ENCODE data around the gene RCN1.

The RCN1 gene

GRCh38 chr11:32068134-32068870 lies 22.6 kb upstream of the RCN1 start:
- peak in 1 of 2 experiments; percentile 8 for DNase-seq
- no peak for TF ChIP-seq GATA1 (IDR thresholded peaks at IDR 0.05; ENCODE audit: low read depth, low read length)
- no peak for TF ChIP-seq POLR2A (IDR thresholded peaks at IDR 0.05; ENCODE audit: low read length)

DNA sequence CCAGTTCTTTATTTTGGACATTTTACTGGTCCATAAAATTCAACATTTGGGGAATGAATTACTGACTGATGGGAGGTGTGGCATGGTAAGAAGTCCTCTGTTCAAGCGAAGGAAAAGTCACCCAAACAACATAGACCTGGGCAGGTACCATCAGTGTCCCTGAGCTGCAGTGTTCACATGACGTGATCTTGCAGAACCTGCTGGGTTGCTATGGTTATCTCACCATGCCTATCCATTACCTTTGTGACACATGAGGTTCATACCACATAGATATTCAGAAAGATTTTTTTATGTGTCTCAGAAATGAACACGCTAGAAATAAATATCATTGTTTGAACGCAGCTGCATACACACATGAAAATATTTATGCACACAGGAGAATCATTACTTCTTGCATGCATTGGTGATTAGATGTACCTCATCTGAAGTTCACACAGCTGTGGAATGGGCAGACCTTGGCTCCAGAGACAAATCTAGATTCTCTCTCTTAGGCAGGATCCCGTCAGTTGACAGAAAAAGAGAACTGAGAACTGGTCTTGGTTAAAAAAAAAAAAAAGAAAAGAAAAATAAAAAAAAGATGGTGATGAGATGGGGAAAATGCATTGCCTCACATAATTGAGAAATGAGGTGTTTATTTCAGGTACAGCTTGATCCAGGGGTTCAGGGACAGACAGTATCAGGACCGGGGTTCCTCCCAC lies 21.4 kb upstream of the RCN1 start:
- no peak for DNase-seq
- no peak for TF ChIP-seq GATA1 (IDR thresholded peaks at IDR 0.05; ENCODE audit: low read depth, low read length)
- TF ChIP-seq POLR2A (IDR thresholded peaks at IDR 0.05; ENCODE audit: low read length): no peak

DNA sequence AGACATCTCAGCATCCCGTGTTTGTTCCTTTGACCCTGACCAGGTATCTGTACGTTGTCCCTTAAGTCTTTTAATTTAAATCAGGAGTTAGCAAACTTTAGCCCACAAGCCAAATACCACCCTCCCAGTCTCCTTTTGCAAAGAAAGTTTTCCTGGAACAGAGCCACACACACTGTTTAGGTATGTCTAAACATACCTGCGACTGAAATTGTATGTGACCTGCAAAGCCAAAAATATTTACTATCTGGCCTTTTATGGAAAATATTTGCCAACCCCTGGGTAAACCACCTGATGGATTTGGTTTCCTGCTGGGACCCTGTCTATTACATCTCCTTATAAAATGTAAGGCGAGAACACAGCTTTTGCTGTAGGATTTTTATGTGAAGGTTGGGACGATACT lies 20.2 kb upstream of the RCN1 start:
- no peak for DNase-seq
- TF ChIP-seq POLR2A (IDR thresholded peaks at IDR 0.05; ENCODE audit: low read length) (no peak), GATA1 (IDR thresholded peaks at IDR 0.05; ENCODE audit: low read depth, low read length) (no peak)

GRCh38 chr11:32071811-32072210 lies 19.1 kb upstream of the RCN1 start:
- DNase-seq: no peak

DNA sequence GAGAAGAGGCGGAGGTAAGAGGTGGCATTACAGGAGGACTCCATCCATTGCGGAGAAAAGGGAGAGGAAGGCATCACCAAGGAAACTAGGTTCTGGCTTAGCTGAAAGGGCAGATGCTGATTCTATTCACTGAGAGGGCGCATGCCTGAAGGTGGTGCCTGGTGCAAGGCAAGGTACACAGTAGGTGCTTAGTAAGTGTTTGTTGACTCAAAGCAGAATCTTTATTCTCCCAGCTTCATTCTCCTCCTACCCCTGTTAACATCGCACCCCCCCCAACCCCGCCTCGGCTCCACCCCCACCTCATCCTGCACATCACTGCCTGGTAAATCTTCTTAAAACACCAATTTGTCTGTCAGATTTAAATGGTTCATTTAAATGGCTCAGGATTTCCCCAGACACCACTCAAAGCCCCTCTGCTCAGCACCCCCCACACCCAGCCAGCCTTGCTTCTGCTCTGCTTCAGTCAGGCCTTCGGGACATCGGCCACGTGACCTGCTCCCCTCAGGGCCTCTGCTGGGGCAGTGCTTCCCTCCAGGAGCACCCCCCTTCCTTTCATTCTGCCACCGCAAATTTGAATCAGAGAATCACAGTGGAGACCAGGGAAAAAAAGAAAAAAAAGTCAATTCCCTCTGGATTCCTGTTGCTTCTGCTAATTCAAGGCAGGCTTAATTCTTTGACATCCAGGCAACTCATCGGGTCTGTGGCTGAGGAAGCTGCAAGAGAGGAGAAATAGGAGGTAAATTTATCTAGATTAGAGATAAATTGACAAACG lies 17.8 kb upstream of the RCN1 start:
- DNase-seq: no peak
- no peak for TF ChIP-seq POLR2A (IDR thresholded peaks at IDR 0.05; ENCODE audit: low read length)
- no peak for TF ChIP-seq GATA1 (IDR thresholded peaks at IDR 0.05; ENCODE audit: low read depth, low read length)

More at GRCh38 chr11:32071811-32072210, 19.1 kb upstream of the RCN1 start:
- no peak for TF ChIP-seq GATA1 (IDR thresholded peaks at IDR 0.05; ENCODE audit: low read depth, low read length)
- TF ChIP-seq POLR2A (IDR thresholded peaks at IDR 0.05; ENCODE audit: low read length): no peak

DNA sequence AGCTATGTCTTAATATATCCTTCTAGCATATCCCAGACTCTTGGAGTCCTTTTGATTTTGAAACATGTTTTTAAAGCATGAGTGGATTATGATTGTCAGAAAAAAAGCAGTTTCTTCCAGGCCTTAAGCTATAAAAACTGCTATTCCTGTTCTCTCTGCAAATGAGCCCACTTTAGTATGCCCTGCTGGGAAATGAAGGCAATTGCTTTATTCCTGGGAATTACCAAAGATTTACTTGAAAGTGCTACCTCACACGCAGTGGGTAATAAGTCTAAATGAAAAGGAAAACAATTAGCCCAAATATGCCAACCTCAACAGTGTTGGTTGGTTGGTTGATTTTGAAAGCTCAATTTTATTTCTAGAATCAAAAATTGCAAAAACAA lies 17.2 kb upstream of the RCN1 start:
- TF ChIP-seq GATA1 (IDR thresholded peaks at IDR 0.05; ENCODE audit: low read depth, low read length): no peak
- TF ChIP-seq POLR2A (IDR thresholded peaks at IDR 0.05; ENCODE audit: low read length): no peak
- DNase-seq: no peak

DNA sequence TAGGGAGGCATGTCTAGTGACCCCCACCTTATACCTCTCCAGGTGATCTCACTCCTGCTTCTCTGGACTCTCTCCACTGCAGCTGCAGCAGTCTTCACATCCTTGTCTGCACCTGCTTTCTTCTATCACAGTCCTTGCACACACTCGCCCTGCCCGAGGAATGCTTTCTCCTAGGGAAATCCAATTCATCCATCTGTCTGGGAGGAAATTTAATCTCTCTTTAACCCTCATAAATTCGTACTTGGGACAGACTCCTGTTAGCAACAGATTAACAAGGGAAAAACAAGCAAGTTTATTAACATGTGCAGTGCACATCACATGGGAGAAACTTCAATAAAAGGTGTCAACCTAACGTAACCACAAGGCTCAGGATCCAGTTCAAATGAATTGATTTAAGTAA lies 11.3 kb upstream of the RCN1 start:
- TF ChIP-seq POLR2A (IDR thresholded peaks at IDR 0.05; ENCODE audit: low read length): no peak
- no peak for TF ChIP-seq GATA1 (IDR thresholded peaks at IDR 0.05; ENCODE audit: low read depth, low read length)
- DNase-seq: no peak

DNA sequence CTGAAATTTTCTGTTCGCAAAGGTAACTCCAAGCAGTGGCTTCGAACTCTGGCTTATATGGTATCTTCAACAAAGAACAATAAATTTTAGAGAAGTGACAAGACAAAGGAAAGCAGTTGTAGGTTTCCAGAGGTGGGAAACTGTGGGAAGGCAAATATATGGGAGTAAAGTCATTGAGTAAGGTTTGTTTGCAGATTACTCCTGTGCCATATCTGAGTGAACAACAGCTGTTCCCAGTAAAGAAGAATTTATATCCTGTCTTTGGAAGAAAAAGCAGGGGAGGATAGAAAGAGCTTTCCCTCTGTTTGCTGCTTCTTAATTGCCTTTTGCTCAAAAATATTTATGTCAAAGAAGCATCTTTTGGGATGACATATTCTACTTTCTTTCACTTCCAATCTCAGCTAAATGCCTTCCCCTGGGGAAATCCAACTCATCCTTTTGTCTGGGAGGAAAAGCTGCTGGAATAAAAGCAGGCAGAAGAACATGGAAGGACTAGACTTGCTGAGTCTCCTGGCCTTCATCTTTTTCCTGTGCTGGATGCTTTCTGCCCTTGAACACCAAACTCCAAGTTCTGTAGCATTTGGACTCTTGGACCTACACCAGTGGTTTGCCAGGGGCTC lies 10.4 kb upstream of the RCN1 start:
- no peak for TF ChIP-seq GATA1 (IDR thresholded peaks at IDR 0.05; ENCODE audit: low read depth, low read length)
- TF ChIP-seq POLR2A (IDR thresholded peaks at IDR 0.05; ENCODE audit: low read length): no peak
- no peak for DNase-seq

- peak; percentile 22 to 29 for DNase-seq
- TF ChIP-seq GATA1 (IDR thresholded peaks at IDR 0.05; ENCODE audit: low read depth, low read length) (no peak), POLR2A (IDR thresholded peaks at IDR 0.05; ENCODE audit: low read length) (no peak)
Measured at GRCh38 chr11:32081129-32081641, 9.7 kb upstream of the RCN1 start.

GRCh38 chr11:32081901-32082300 lies 9.0 kb upstream of the RCN1 start:
- TF ChIP-seq GATA1 (IDR thresholded peaks at IDR 0.05; ENCODE audit: low read depth, low read length): no peak
- TF ChIP-seq POLR2A (IDR thresholded peaks at IDR 0.05; ENCODE audit: low read length): no peak
- DNase-seq: no peak

DNA sequence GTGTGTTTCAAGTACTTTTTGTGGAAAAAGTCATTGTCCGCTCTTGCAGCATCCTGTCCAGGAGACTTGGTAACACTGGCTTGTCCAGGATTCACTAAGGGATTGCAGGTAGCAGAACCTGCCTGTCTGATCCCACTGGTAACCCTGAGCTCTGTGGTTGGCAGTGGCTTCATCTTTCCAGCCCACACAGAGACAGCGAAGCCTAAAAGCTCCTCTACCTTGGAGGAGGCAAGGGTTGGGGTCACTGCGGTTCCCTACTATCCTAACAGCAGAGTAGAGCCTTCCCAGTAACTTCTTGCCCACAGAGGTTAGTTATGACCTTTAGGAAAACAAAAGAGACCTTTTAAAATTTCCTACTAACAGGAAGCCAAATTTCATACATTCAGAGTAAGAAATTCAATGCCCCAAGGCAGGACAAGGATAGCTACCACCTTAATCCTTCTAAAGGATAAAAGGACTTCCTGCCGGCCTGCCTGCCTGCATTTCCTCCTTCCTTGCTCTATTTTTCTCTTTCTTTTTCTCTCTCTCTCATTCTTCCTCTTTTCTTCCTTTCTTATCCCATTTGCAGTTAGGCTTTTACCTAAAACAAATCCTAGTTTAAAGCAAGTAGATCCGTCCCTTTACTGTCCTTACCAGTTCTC lies 8.4 kb upstream of the RCN1 start:
- no peak for DNase-seq
- no peak for TF ChIP-seq POLR2A (IDR thresholded peaks at IDR 0.05; ENCODE audit: low read length)
- no peak for TF ChIP-seq GATA1 (IDR thresholded peaks at IDR 0.05; ENCODE audit: low read depth, low read length)

DNA sequence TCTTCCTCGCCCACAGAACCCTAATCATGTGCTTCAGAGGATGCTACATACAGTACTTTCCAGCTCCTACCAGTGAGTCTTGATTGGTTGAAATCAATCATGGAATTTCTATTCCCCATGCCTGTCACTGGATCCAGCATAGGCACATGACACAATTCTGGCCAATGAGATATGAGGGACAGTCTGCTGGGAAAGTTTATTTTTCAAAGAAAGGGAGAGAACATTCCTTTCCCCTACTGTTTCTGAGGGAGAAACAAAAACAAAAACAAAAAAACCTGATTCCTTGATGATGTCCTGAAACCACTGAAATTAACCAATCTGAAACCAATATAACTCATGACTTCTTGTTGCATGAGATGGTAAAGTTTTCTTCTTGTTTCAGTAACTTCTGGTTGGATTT lies 3.3 kb upstream of the RCN1 start:
- no peak for DNase-seq
- TF ChIP-seq POLR2A (IDR thresholded peaks at IDR 0.05; ENCODE audit: low read length) (no peak), GATA1 (IDR thresholded peaks at IDR 0.05; ENCODE audit: low read depth, low read length) (no peak)

Data from erythroblast (primary cell).